ENCODE data around the gene ESPNL.
"Not testable (repeated sequence)": the region's sequence is repeated elsewhere in the genome, so short reads cannot be mapped to it uniquely, and the experiment has no call there.

The ESPNL gene

DNA sequence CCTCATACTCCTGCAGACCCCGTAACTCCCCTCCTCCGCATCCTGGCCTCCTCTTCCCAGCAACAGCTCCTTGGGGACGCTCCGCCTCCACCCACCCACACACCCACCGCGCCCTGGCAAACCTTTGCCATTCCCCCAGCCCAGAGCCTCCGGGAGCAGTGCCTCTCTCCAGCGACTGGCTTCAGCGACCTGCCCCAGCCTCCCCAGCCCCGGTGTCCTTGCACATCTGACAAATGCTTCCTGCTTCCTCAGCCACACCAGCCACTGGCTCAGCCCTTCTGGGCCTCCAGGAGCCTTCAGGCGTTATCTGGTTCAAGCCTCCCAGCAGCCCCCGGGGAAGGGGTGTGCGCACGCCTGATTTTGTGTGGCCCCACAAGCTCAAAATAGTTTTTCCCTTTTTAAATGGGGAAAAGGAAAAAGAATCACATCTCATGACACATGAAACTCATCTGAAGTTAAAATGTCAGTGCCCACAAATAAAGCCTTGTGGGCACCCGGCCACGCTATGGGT, 14.2 kb downstream of the ESPNL start:
- no peak overlapping the region for H3K4me3 ChIP-seq (ENCODE audit: low read depth, low read length)

DNA sequence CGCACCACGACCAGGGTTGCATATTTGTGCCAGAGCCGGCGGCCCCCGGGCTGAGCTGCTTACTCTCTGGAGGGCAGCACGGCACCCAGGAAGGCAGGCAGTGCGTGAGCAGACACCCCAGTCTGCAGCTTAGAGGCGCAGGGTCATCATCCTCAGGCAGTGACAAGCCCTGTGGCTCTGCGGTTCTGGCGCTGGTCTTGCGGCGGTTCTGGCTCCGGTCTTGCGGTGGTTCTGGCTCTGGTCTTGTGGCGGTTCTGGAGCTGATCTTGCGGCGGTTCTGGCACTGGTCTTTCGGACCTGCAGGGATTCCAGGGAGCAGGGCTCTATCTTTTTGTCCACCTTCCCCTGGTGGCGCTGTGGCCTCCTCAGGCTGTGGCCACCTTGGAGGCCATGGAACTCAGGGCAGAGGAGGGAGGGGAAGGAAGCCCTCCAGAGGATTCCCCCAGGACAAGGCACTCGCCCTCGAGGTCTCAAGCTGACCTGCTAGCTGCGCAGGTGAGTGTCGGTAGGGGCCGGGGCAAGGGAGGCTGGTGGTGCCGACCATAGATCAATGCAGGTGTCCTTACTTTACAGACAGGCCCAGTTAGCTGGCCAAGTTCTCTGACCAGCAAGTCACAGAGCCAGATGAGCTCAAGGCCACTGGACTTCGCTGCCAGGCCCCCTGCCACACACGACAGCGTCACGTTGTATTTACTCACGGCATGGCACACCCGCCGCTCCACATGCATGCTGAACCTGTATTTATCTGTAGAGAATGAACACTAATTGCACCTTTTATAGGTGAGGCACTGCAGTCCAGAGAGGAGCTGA, 14.9 kb downstream of the ESPNL start:
- H3K4me3 ChIP-seq (ENCODE audit: low read depth, low read length): no peak overlapping the region

GRCh38 chr2:238115709-238116108, 15.6 kb downstream of the ESPNL start:
- not testable (repeated sequence) for H3K4me3 ChIP-seq (ENCODE audit: low read depth, low read length)

DNA sequence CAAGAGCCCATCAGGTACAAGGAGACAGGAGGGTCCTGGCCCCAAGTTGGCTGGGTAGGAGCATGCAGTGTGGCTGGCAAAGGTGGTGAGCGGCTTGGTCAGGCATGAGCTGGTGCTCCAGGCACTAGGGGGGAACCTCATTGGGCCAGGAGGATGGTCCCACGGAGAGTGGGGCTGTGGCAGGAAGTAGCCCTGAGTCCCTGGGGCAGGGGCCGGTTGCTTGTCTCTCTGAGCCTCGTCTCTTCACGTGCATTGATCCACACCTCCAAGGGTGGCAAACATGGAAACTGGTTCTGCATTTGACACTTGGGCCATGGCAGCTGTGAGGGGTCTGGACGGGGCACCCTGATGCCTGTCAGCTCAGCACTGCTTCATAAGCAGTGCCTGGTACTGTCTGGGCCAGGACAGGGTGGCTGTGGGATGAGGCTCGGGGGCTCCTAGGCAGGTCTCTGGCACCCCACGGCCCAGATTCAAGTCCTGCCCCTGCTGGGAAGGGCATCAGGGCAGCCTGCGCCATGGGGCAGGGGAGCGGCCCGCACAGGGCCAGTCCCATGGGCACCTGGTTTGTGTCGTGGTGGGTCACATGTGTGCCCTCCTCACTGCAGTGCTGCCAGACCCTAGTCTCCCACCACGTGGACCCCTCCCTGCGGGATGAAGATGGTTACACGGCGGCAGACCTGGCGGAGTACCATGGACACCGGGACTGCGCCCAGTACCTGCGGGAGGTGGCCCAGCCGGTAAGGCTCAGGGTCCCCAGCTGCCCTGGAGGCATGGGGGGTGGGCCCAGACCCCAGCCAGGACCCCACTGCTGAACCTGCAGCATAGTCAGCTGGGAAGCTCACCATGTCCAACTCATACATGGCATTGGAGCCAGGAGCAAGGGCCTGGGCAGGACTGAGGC, 16.4 kb downstream of the ESPNL start:
- no peak overlapping the region for H3K4me3 ChIP-seq (ENCODE audit: low read depth, low read length)

DNA sequence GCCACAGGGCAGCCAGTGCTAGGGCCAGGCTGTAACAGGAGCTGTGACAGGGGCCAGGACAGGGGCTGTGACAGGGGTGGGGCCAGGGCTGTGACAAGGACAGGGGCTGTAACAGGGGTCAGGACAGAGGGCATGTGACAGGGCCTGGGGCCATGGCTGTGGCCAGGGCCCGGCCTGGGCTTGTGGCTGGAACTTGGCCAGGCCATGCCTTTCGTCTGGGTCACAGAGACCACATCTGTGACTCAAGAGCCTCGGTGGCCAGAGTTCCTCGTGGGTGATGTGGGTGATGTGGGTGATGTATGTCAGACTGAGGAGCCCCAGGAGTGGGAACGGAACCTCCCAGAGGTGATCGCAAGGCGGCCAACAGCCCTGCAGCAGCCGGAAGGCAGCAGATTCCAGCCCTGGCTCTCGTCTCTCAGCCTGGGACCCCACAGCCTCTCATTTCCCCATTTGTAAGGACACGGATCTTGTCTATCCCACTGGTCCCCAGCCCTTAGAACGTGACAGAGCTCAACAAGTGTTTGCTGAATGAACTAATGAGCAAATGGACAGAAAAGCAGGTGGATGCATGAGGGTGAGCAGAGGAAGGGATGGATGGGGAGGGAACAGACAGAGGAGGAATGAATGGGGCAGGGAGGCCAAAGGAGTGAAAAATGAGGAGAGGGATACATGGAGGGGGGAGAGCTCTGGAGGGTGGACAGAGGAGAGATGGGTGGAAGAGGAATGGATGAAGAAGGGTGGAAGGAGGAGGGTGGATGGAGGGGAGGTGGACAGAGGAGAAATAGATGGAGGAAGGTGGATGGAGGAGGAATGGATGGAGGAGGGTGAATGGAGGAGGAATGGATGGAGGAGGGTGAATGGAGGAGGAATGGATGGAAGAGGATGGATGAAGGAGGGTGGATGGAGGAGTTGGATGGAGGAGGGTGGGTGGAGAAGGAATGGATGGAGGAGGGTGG, 17.3 kb downstream of the ESPNL start:
- no peak overlapping the region for H3K4me3 ChIP-seq (ENCODE audit: low read depth, low read length)

DNA sequence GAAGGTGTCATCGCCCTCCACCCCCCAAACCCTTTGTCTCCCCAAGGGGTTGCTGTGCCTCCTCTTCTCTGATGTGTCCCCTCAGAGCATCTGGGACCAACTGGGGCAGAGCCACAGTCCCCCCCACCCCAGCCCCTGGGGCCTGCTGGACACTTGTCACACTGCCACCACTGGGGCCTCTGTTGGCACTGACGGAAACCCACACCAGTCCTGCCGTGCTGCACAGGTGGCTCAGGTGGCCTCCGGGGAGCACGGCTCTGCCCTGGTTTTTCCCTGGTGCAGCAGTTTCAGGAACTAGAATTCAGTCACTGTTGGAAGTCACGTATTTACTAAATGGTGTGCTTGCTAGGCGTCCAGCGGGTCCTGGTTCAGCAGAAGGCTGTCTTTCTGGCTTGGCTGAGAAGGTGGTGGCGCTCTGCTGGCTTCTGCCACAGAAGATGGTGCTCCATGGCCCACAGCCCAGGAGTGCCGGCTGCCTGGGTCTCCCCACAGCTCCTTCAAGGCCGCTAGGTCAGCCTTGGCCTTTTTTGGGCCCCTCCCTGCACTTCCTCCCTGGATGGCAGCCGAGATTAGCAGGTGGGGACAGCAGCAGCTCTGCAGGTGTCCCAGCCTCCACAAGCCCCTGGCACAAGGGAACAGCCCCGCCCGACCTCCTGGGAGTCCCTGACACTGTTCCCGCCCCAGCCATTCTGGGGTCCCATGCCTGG, 19.8 kb downstream of the ESPNL start:
- no peak overlapping the region for H3K4me3 ChIP-seq (ENCODE audit: low read depth, low read length)

- H3K4me3 ChIP-seq (ENCODE audit: low read depth, low read length): no peak overlapping the region
Measured at GRCh38 chr2:238120463-238121298, 20.5 kb downstream of the ESPNL start.

- H3K4me3 ChIP-seq (ENCODE audit: low read depth, low read length): no peak overlapping the region
Measured at GRCh38 chr2:238121511-238122286, 21.6 kb downstream of the ESPNL start.

- H3K4me3 ChIP-seq (ENCODE audit: low read depth, low read length): no peak overlapping the region
Measured at GRCh38 chr2:238122287-238123217, 22.4 kb downstream of the ESPNL start.

- H3K4me3 ChIP-seq (ENCODE audit: low read depth, low read length): no peak overlapping the region
Measured at GRCh38 chr2:238123218-238123971, 23.3 kb downstream of the ESPNL start.

GRCh38 chr2:238123991-238124470, 23.9 kb downstream of the ESPNL start:
- no peak overlapping the region for H3K4me3 ChIP-seq (ENCODE audit: low read depth, low read length)

DNA sequence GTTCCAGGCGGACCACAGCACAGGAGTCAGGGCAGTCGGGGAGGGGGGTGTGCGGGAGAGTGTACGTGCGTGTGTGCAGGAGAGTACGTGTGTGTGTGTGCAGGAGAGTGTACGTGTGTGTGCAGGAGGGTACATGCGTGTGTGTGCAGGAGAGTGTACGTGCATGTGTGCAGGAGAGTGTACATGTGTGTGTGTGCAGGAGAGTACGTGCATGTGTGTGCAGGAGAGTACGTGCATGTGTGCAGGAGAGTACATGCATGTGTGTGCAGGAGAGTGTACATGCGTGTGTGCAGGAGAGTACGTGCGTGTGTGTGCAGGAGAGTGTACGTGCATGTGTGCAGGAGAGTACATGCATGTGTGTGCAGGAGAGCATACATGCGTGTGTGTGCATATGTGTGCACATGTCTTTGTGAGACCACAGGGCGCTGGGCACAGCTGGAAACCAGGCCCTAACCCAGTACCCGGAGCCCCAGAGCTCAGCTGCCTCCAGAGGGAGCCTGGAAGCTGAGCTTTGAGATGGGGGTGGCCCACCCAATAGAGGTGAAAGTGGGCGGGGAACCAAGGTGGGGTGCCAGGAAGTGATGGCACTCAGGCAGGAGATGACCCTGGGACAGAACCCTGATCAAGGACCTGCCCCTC, 24.5 kb downstream of the ESPNL start:
- no peak overlapping the region for H3K4me3 ChIP-seq (ENCODE audit: low read depth, low read length)

GRCh38 chr2:238125127-238125885, 25.2 kb downstream of the ESPNL start:
- H3K4me3 ChIP-seq (ENCODE audit: low read depth, low read length): no peak overlapping the region

DNA sequence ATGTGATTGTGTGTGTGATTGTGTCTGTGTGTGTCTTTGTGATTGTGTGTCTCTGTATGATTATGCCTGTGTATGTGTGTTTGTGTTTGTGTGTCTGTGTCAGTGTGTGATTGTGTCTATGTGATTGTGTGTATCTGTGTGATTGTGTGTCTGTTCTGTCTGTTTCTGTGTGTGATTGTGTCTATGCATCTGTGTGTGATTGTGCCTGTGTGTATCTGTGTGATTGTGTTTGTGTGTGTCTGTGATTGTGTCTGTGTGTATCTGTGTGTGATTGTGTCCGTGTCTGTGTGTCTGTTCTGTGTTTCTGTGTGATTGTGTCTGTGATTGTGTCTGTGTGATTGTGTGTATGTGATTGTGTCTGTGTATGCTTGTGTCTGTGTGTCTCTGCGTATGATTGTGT, 26.2 kb downstream of the ESPNL start:
- no peak overlapping the region for H3K4me3 ChIP-seq (ENCODE audit: low read depth, low read length)

- no peak overlapping the region for H3K4me3 ChIP-seq (ENCODE audit: low read depth, low read length)
Measured at GRCh38 chr2:238126775-238127164, 26.6 kb downstream of the ESPNL start.
